GM18526 (cell line): Measurements from ENCODE around the gene AGBL3.

ENCODE experiments used
- POLR2A ChIP-seq: IDR thresholded peaks from 3 replicates; pipeline ENCODE4 v1.6.1; 2011; ENCODE audit not compliant: insufficient read length; ENCODE audit errors: extremely low read depth

AGBL3 gene

GRCh38 chr7:135147899-135148721 is 161.8 kb downstream of the AGBL3 start, which contains the start of gene TMEM140:
Gene TMEM140, plus strand, starts transcription at chr7:135148072. Its CDS starts 16,370 bp downstream, at chr7:135164442.
- peak; percentile 50 for TF ChIP-seq POLR2A

DNA sequence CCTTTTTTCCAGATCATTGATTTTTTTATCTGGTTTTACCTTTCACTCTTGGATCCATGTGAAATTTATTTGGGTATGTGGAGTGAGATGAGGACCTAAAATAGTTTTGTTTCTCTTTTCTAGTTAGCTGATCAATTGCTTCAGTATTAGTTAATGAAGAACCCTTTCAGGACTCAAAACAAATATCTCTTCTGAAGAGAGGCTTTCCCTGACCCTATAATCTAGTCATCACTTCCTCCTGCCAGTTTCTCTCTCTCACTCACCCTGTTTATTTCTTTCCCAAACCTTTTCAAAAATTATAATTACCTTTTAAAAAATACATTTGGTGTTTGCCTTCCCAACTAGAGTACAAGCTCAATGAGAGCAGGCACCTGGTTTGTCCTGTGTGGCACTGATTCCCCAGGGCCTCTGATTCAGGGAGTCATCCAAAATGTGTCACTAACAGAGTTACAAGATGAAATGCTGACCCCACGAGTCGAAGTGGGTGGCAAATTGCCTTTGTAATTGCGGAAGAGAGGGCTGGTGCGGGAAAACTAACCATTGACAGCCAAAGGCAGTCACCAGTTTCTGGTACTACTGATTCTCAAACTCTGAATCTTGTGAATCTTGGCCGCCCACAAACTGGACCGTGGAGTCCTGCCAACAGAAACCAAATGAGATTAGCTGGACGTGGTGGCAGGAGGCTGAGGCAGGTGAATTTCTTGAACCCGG is 163.9 kb downstream of the AGBL3 start:
- TF ChIP-seq POLR2A: no peak

GRCh38 chr7:135151132-135151531 is 164.8 kb downstream of the AGBL3 start:
- no peak for TF ChIP-seq POLR2A

DNA sequence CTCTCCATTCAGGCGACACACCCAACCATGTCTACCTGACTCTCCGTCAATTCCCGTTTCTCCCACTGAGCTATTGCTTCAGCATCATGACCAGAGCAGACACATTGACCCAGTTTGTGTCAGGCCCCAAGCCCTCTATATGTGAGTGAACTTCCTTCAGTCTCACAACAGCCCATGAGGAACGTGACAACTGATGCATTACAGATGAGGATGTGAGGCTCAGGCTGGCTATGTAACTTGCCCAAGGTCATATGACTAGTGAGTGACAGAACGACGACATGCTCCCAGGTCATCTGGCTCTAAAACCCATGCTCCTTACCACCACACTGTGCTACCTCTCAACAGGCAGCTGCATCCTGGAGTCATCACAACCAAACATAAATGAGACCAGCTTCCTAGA is 165.2 kb downstream of the AGBL3 start:
- TF ChIP-seq POLR2A: no peak

DNA sequence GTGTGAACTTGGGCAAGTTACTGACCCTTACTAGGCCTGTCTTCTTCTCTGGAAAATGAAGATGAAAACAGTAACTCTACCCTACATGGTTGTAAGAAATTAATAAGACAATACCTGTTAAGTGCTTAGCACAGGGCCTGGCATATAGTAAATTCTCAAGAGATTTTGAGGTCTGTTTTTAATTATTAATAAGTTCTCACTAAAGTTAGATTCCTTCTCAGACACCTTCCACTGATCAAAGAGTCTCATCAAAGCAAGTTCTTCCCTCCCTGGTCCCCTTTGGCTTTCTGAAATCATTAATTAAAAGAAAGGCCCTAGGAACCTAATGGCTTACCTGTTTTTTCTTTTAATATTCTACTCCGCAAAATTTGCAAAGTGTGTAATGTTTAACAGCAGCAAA is 166.1 kb downstream of the AGBL3 start:
- no peak for TF ChIP-seq POLR2A

- no peak for TF ChIP-seq POLR2A
Observed at GRCh38 chr7:135154734-135155133, 168.4 kb downstream of the AGBL3 start.

- no peak for TF ChIP-seq POLR2A
Observed at GRCh38 chr7:135156290-135156689, 170.0 kb downstream of the AGBL3 start.

DNA sequence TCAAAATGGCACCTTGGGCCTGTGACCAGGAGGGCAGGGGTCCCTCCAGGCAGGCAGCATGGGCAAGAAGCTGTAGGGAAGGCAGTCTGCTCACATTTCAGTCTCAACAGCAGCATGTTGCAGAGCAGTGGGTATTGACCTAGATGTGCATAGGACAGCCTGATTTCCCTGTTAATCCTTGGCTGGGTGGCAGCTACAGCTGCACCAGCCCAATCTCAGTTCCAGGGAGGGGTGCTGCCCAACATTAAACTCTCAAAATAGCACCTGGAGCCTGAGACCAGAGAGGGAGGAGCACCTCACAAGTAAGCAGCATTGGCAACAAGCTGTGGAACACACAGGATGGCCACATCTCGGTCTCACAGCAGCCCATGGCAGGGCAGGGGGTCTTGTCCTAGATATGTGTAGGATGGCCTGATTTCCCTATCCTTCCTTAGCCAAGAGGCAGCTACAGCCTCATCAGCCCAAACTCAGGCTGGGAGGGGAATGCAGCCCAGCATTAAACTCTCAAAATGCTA is 171.9 kb downstream of the AGBL3 start:
- TF ChIP-seq POLR2A: no peak

GRCh38 chr7:135158874-135159273 is 172.6 kb downstream of the AGBL3 start:
- TF ChIP-seq POLR2A: no peak

- no peak for TF ChIP-seq POLR2A
Observed at GRCh38 chr7:135159359-135160085, 173.2 kb downstream of the AGBL3 start.

DNA sequence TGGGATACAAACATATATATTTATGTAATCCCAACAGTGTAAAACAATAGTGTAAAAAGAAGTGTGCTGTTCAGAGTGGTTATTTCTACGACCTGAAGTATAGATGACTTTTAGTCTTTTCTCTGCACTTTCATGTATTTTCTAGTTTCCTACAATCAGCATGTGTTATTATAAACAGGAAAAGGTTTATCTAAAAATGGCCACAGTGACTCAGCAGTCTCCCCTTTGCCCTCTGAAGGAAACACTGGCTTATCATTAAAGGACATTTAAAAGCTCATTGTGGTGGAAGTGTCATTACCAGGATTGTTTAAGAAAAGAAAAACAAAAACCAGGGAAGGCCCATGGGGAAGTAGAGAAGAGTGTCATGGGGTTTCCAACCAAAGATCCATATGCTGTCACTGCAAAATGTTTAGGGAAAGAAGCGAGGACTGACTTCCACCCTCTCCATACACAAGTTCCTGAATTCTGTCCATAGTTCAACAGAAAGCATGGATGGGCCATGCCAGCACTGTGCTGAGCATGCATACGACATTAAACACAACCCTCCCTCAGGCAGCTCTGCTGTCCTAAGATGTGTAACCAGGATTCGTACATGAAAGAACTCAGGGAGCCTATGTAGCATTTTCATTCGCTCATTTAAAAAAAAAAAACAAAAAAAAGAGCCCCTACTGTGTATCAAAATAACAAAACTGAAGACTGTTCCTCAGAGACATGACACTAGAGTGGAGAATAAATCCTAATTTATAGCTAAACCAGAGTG is 174.0 kb downstream of the AGBL3 start:
- TF ChIP-seq POLR2A: no peak

GRCh38 chr7:135160858-135161653 is 174.7 kb downstream of the AGBL3 start:
- no peak for TF ChIP-seq POLR2A

DNA sequence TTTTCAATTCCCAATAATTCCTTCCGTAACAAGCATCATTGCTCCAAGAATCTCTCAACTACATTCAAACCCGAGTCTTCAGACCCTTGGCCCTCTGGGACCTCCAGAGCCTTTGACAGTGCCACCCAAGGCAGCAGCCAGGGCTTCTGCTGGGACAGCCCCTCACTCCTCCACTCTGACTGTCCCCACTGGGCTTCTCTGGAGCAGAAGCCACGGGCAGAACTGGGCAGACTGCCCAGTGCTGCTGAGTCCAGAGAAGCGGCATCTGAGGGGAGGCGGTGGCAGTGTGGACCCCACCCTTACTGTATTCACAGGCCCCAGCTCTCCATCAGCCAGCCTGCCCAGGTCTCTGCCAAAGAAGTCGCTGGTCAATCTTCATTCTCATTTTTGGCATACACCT is 175.4 kb downstream of the AGBL3 start:
- no peak for TF ChIP-seq POLR2A
